K562 (cell line): ENCODE measurements around the gene DNAJC9. TPM values are rescaled to one million over a fixed set of nuclear protein-coding genes. Genes with fewer than 3 reads are reported as not detected.

Experiments
- ATAC-seq: fragments of 200-7000 bp; cut with Tn5 transposase; 3 replicates; pipeline ENCODE4 v1.9.1; 2020; ENCODE audit warnings: moderate library complexity
- BruUV-seq: library from RNA; stranded (reverse); fragments of 400-500 nt; replicated peaks from 2 replicates; lab custom pipeline; 2021; lab: Mats Ljungman, UMichigan
- CTCF ChIA-PET: fragments of 300-600 bp; formaldehyde crosslinking; extraction: SDS; loops from one replicate; lab custom pipeline; 2021; ENCODE audit warnings: low intra/inter-chr PET ratio; lab: Yijun Ruan, JAX
- POLR2A ChIA-PET: fragments of 300-600, 350-650 bp; sonication (Branson Sonifier 250); formaldehyde crosslinking; extraction: SDS; loops from one replicate; lab custom pipeline; 2021; ENCODE audit warnings: antibody characterized with exemption, inconsistent platforms; lab: Yijun Ruan, JAX
- DNase-seq, 4 experiments: peaks; one replicate each; pipeline versions ENCODE4 v3.0.0 to v3.0.0-alpha.2; 2011 to 2018; ENCODE audit warnings: low spot score in 3 of 4, mixed read lengths in 3 of 4; ENCODE audit errors: extremely low read depth in 1 of 4
- FAIRE-seq: peaks from 2 replicates; lab custom pipeline; 2011; peaks lifted over from hg19 to GRCh38; lab: Jason Lieb, UNC
- H2AFZ ChIP-seq: 2 replicates; pipeline ENCODE4 v1.6.0; 2011; ENCODE audit warnings: low read depth, low read length, control low read depth, inconsistent platforms
- H3K27ac ChIP-seq: fragments of 200-600 bp; 3 replicates; pipeline ENCODE4 v1.8.0; 2011; ENCODE audit warnings: low read depth, mild to moderate bottlenecking, control low read depth, inconsistent platforms, low read length, moderate library complexity, mixed read lengths; ENCODE audit errors: extremely low read depth
- H3K27me3 ChIP-seq, 2 experiments: fragments of 300-600 bp in 1 of 2; 2 replicates in 1 of 2; 3 replicates in 1 of 2; pipeline versions ENCODE4 v1.6.0 to v1.8.0; 2011; ENCODE audit warnings: inconsistent platforms in 2 of 2, low read length in 2 of 2, mild to moderate bottlenecking in 1 of 2, mixed read lengths in 1 of 2, moderate library complexity in 1 of 2; ENCODE audit not compliant: control insufficient read depth in 2 of 2, insufficient read depth in 2 of 2
- H3K36me3 ChIP-seq: fragments of 300-600 bp; 3 replicates; pipeline ENCODE4 v1.8.0; 2011; ENCODE audit warnings: mild to moderate bottlenecking, low read length, inconsistent platforms; ENCODE audit not compliant: control insufficient read depth, insufficient read depth
- H3K4me1 ChIP-seq, 2 experiments: fragments of 200-600 bp in 1 of 2; replicated peaks in 1 of 2; 2 replicates in 1 of 2; 3 replicates in 1 of 2; pipeline versions ENCODE4 v1.5.1 to v1.8.0; 2011; ENCODE audit warnings: inconsistent platforms in 2 of 2, low read length in 2 of 2, mild to moderate bottlenecking in 1 of 2, mixed read lengths in 1 of 2, moderate library complexity in 1 of 2; ENCODE audit not compliant: control insufficient read depth in 2 of 2, insufficient read depth in 2 of 2
- H3K4me2 ChIP-seq: 2 replicates; pipeline ENCODE4 v1.6.1; 2011; ENCODE audit warnings: low read length, control low read depth, inconsistent platforms, mixed read lengths; ENCODE audit not compliant: insufficient read depth
- H3K4me3 ChIP-seq: fragments of 200-600 bp; sonication (generic), shearing (Covaris generic); 2 replicates; pipeline ENCODE4 v1.5.1; 2016; ENCODE audit warnings: control low read depth, inconsistent platforms
- H3K79me2 ChIP-seq: fragments of 200-600 bp; 3 replicates; pipeline ENCODE4 v1.8.0; 2011; ENCODE audit warnings: low read length, inconsistent platforms; ENCODE audit not compliant: control insufficient read depth, insufficient read depth
- H3K9ac ChIP-seq, 2 experiments: 2 replicates each; pipeline versions ENCODE4 v1.6.0 to v1.6.1; 2011; ENCODE audit warnings: low read depth in 2 of 2, low read length in 2 of 2, control low read depth in 1 of 2, inconsistent platforms in 1 of 2, mild to moderate bottlenecking in 1 of 2, mixed read lengths in 1 of 2; ENCODE audit not compliant: insufficient read depth in 1 of 2
- H3K9me1 ChIP-seq: one replicate; pipeline ENCODE4 v1.6.0; 2011; ENCODE audit warnings: inconsistent platforms, mild to moderate bottlenecking, low read length, moderate library complexity; ENCODE audit not compliant: control insufficient read depth, insufficient read depth
- H3K9me3 ChIP-seq: replicated peaks from 2 replicates; pipeline ENCODE4 v1.5.1; 2011; ENCODE audit warnings: low read depth, low read length, inconsistent platforms; ENCODE audit not compliant: control insufficient read depth, insufficient read depth
- H4K20me1 ChIP-seq: replicated peaks from 2 replicates; pipeline ENCODE4 v1.6.1; 2011; ENCODE audit warnings: low read length, inconsistent platforms, mixed read lengths; ENCODE audit not compliant: control insufficient read depth, insufficient read depth
- CAMTA2 ChIP-seq: fragments of 250-450 bp; sonication (Bioruptor Pico); conservative IDR thresholded peaks from 2 replicates; pipeline ENCODE4 v1.5.1; 2022
- CEBPB ChIP-seq: fragments of 450-650 bp; IDR thresholded peaks from 2 replicates; pipeline ENCODE4 v1.6.1; 2016; ENCODE audit warnings: missing genetic modification characterization, missing compliant biosample characterization
- CXXC5 ChIP-seq: fragments of 250-450 bp; sonication (Bioruptor Pico); IDR thresholded peaks from 2 replicates; pipeline ENCODE4 v1.8.0; 2022; ENCODE audit warnings: inconsistent platforms, mild to moderate bottlenecking, moderate library complexity
- EP300 ChIP-seq: IDR thresholded peaks from 2 replicates; pipeline ENCODE4 v1.6.1; 2012; ENCODE audit warnings: low read length, improper control_type of control experiment
- KAT8 ChIP-seq: fragments of 450-650 bp; IDR thresholded peaks from 2 replicates; pipeline ENCODE4 v1.6.1; 2016; ENCODE audit warnings: low read depth, mild to moderate bottlenecking
- PHF8 ChIP-seq: fragments of 200-600 bp; sonication (generic); IDR thresholded peaks from 2 replicates; pipeline ENCODE4 v1.6.1; 2012; ENCODE audit warnings: mixed run types, mild to moderate bottlenecking, inconsistent platforms, low read length, moderate library complexity, borderline replicate concordance
- PRMT5 ChIP-seq: sonication (generic); formaldehyde crosslinking; IDR thresholded peaks from 2 replicates; pipeline ENCODE4 v1.5.0; 2020; ENCODE audit warnings: missing genetic modification reagents
- SAFB ChIP-seq: fragments of 200-400 bp; formaldehyde crosslinking; IDR thresholded peaks from 2 replicates; pipeline ENCODE4 v1.6.1; 2017; ENCODE audit warnings: low read depth, low read length, borderline replicate concordance
- ZNF140 ChIP-seq: fragments of 250-450 bp; sonication (Bioruptor Pico); IDR thresholded peaks from 2 replicates; pipeline ENCODE4 v1.8.0; 2021; ENCODE audit warnings: moderate library complexity, mild to moderate bottlenecking, inconsistent platforms
- ZNF354B ChIP-seq: fragments of 250-450 bp; sonication (Bioruptor Pico); IDR thresholded peaks from 2 replicates; pipeline ENCODE4 v1.4.0; 2020
- ZNF644 ChIP-seq: fragments of 200-800 bp; sonication (Bioruptor generic); IDR thresholded peaks from 2 replicates; pipeline ENCODE4 v1.6.1; 2016; ENCODE audit warnings: low read depth, missing genetic modification characterization, missing compliant biosample characterization
- WGBS: fragments of 100-300 bp; shearing (Covaris generic); methylation state at CpG from one replicate; pipeline ENCODE4 v1.1.6; 2016; ENCODE audit warnings: low coverage, mixed read lengths; ENCODE audit not compliant: insufficient coverage; ENCODE audit errors: missing lambda C conversion rate; 5-methylcytosine and 5-hydroxymethylcytosine counted together
- in situ Hi-C: fragments of 300-500 bp; cut with MboI; formaldehyde crosslinking; loops from 4 replicates; pipeline ENCODE4 v1.15.0; 2018; ENCODE audit warnings: inconsistent platforms, mixed read lengths
- intact Hi-C: fragments of 100-400 bp; cut with micrococcal nuclease; formaldehyde crosslinking; loops from 2 replicates; pipeline ENCODE4 v1.14.2; 2022
- polyA plus RNA-seq, 8 experiments: library from polyadenylated mRNA; depleted of rRNA in 4 of 8; stranded (reverse) in 5 of 8; unstranded in 3 of 8; fragments of >200 nt; fragmentation: Nextera tagmentation in 2 of 8; fragmentation: Illumina TruSeq in 1 of 8; extraction: Ambion mirVana in 2 of 8; extraction: Trizol in 1 of 8; gene quantifications; 2 replicates each; pipeline versions ENCODE4 v1.2.1 to v1.2.3, GENCODE V29; 2011 to 2014; ENCODE audit warnings: inconsistent platforms in 1 of 8, missing spikeins in 1 of 8
- total RNA-seq, 7 experiments: library from RNA; depleted of rRNA in 6 of 7; stranded (reverse); fragments of >200 nt in 6 of 7; fragmentation: Illumina TruSeq in 2 of 7; extraction: Trizol in 2 of 7; gene quantifications; 2 replicates each; pipeline versions ENCODE4 v1.2.1 to v1.2.3, GENCODE V29; 2011 to 2021; ENCODE audit warnings: low replicate concordance in 1 of 7
- TF ChIP-seq, protein P1 (sequence below): fragments of 450-650 bp; IDR thresholded peaks from 2 replicates; pipeline ENCODE4 v1.6.1; 2018; ENCODE audit warnings: mild to moderate bottlenecking, low read depth; ENCODE audit not compliant: partially characterized antibody
- TF ChIP-seq, protein P2 (sequence below), 2 experiments: fragments of 450-650 bp in 1 of 2; sonication (generic) in 1 of 2; formaldehyde crosslinking in 1 of 2; IDR thresholded peaks in 1 of 2; conservative IDR thresholded peaks in 1 of 2; 2 replicates each; pipeline versions ENCODE4 v1.6.1 to v1.8.1; 2016 to 2023; ENCODE audit warnings: mild to moderate bottlenecking in 2 of 2, moderate library complexity in 2 of 2, inconsistent platforms in 1 of 2, missing genetic modification reagents in 1 of 2
- TF ChIP-seq, protein P3 (sequence below): fragments of 450-650 bp; IDR thresholded peaks from 2 replicates; pipeline ENCODE4 v1.6.1; 2016; ENCODE audit warnings: low read depth, mild to moderate bottlenecking, moderate library complexity
- TF ChIP-seq, protein P4 (sequence below): fragments of 250-450 bp; sonication (Bioruptor Pico); IDR thresholded peaks from 2 replicates; pipeline ENCODE4 v1.8.0; 2022; ENCODE audit warnings: moderate library complexity, mild to moderate bottlenecking, inconsistent platforms

DNAJC9 gene
- total and polyA plus RNA-seq, 9 of the 15 experiments (the other 6 are each of a cell fraction or from before 2014, with no cell fraction given): 66.7 to 133 (median 102) TPM

- Histone ChIP-seq H3K36me3 (no peaks in the 10 kb centered on the region), H3K9me1 (no peaks in the 10 kb centered on the region), H3K9me3 (no peaks in the 10 kb centered on the region), H3K4me1 (no peaks in the 10 kb centered on the region), H3K4me2 (no peak overlapping the region), H4K20me1 (no peaks in the 10 kb centered on the region), H3K79me2 (no peaks in the 10 kb centered on the region), H3K4me3 (no peak overlapping the region), H2AFZ (no peak overlapping the region), H3K27ac (no peak overlapping the region), H3K9ac (no peak overlapping the region), H3K27me3 (no peaks in the 10 kb centered on the region)
- no peak for DNase-seq
- 6% methylated on average over 1 of the region's 1 CpG for WGBS
- FAIRE-seq: no peak
- CTCF ChIA-PET: no interaction called here
- BruUV-seq: no TSS peak
- in situ Hi-C loops (no loop called here), intact Hi-C loops (no loop called here)
- no peak for ATAC-seq
- no peak for TF ChIP-seq CEBPB (tag)
- TF ChIP-seq, protein P1, sequence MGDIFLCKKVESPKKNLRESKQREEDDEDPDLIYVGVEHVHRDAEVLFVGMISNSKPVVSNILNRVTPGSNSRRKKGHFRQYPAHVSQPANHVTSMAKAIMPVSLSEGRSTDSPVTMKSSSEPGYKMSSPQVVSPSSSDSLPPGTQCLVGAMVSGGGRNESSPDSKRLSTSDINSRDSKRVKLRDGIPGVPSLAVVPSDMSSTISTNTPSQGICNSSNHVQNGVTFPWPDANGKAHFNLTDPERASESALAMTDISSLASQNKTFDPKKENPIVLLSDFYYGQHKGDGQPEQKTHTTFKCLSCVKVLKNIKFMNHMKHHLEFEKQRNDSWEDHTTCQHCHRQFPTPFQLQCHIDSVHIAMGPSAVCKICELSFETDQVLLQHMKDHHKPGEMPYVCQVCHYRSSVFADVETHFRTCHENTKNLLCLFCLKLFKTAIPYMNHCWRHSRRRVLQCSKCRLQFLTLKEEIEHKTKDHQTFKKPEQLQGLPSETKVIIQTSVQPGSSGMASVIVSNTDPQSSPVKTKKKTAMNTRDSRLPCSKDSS: no peak
- TF ChIP-seq PRMT5 (CRISPR knock-in tag): no peak
- no peak for TF ChIP-seq ZNF140
- no peak for TF ChIP-seq SAFB
- TF ChIP-seq, protein P2, sequence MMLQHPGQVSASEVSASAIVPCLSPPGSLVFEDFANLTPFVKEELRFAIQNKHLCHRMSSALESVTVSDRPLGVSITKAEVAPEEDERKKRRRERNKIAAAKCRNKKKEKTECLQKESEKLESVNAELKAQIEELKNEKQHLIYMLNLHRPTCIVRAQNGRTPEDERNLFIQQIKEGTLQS (IDR thresholded peaks at IDR 0.05): no peak
- TF ChIP-seq, protein P2 (CRISPR knock-in tag; conservative IDR thresholded peaks at IDR 0.05): no peak
- TF ChIP-seq, protein P3, sequence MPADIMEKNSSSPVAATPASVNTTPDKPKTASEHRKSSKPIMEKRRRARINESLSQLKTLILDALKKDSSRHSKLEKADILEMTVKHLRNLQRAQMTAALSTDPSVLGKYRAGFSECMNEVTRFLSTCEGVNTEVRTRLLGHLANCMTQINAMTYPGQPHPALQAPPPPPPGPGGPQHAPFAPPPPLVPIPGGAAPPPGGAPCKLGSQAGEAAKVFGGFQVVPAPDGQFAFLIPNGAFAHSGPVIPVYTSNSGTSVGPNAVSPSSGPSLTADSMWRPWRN: no peak
- TF ChIP-seq, protein P4, sequence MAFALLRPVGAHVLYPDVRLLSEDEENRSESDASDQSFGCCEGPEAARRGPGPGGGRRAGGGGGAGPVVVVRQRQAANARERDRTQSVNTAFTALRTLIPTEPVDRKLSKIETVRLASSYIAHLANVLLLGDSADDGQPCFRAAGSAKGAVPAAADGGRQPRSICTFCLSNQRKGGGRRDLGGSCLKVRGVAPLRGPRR: no peak
- no peak for TF ChIP-seq PHF8
- no peak for TF ChIP-seq EP300
- no peak for TF ChIP-seq ZNF354B
- no peak for TF ChIP-seq CXXC5
- TF ChIP-seq KAT8: no peak
- TF ChIP-seq ZNF644 (tag): no peak
- no peak for TF ChIP-seq CAMTA2 (CRISPR knock-in tag)
- POLR2A ChIA-PET: interaction anchor here (1.2 kb wide), 1 partner anchor 9 kb away, joined by 4 read pairs; no protein-coding TSS in a partner anchor
These were observed 40.4 kb upstream of the DNAJC9 start for GRCh38 chr10:73287441-73287840.
